H9 (cell line): ENCODE measurements around the gene STK11. TPM values are rescaled to one million over a fixed set of nuclear protein-coding genes. Genes with fewer than 3 reads are reported as not detected.

ENCODE experiments used
- DNase-seq: peaks from one replicate; pipeline ENCODE4 v3.0.0-alpha.2; 2017
- H2AFZ ChIP-seq: one replicate; pipeline ENCODE4 v1.6.1; 2013; ENCODE audit warnings: mild to moderate bottlenecking, low read length, control low read depth, moderate library complexity
- H2AK5ac ChIP-seq: 2 replicates; pipeline ENCODE4 v1.6.1; 2013; ENCODE audit warnings: low read length, control low read depth, mixed read lengths; ENCODE audit not compliant: insufficient read length
- H2BK120ac ChIP-seq: one replicate; pipeline ENCODE4 v1.6.1; 2013; ENCODE audit warnings: low read depth, mild to moderate bottlenecking, low read length, control low read depth, inconsistent platforms; ENCODE audit not compliant: poor library complexity, severe bottlenecking
- H2BK12ac ChIP-seq: 2 replicates; pipeline ENCODE4 v1.6.1; 2013; ENCODE audit warnings: low read length, control low read depth, mixed read lengths, low read depth; ENCODE audit not compliant: insufficient read length
- H2BK15ac ChIP-seq: 2 replicates; pipeline ENCODE4 v1.6.1; 2013; ENCODE audit warnings: low read depth, low read length, control low read depth
- H2BK20ac ChIP-seq: one replicate; pipeline ENCODE4 v1.6.1; 2013; ENCODE audit warnings: low read depth, mild to moderate bottlenecking, low read length, control low read depth, inconsistent platforms; ENCODE audit not compliant: poor library complexity, severe bottlenecking
- H2BK5ac ChIP-seq: 2 replicates; pipeline ENCODE4 v1.6.1; 2013; ENCODE audit warnings: low read length, control low read depth, mixed read lengths; ENCODE audit not compliant: insufficient read length
- H3K14ac ChIP-seq: 2 replicates; pipeline ENCODE4 v1.6.1; 2013; ENCODE audit warnings: low read length, control low read depth; ENCODE audit not compliant: insufficient read depth
- H3K18ac ChIP-seq: 2 replicates; pipeline ENCODE4 v1.6.1; 2013; ENCODE audit warnings: low read depth, mild to moderate bottlenecking, mixed read lengths, low read length, control low read depth; ENCODE audit not compliant: insufficient read length
- H3K23ac ChIP-seq: 2 replicates; pipeline ENCODE4 v1.6.1; 2013; ENCODE audit warnings: low read length, control low read depth, mixed read lengths, low read depth; ENCODE audit not compliant: insufficient read length
- H3K23me2 ChIP-seq: 2 replicates; pipeline ENCODE4 v1.6.1; 2013; ENCODE audit warnings: low read depth, mild to moderate bottlenecking, mixed read lengths, low read length, control low read depth; ENCODE audit not compliant: insufficient read length, poor library complexity, severe bottlenecking
- H3K27ac ChIP-seq: 2 replicates; pipeline ENCODE4 v1.5.1; 2013; ENCODE audit warnings: low read length, control low read depth, mixed read lengths, low read depth; ENCODE audit not compliant: insufficient read length
- H3K27me3 ChIP-seq: 2 replicates; pipeline ENCODE4 v1.6.1; 2013; ENCODE audit warnings: low read length, control low read depth, inconsistent platforms; ENCODE audit not compliant: insufficient read depth
- H3K4ac ChIP-seq: 2 replicates; pipeline ENCODE4 v1.6.1; 2013; ENCODE audit warnings: low read depth, mild to moderate bottlenecking, control low read depth, inconsistent platforms, low read length, moderate library complexity
- H3K4me1 ChIP-seq: 2 replicates; pipeline ENCODE4 v1.6.1; 2013; ENCODE audit warnings: low read length, control low read depth, inconsistent platforms; ENCODE audit not compliant: insufficient read depth
- H3K4me2 ChIP-seq: 2 replicates; pipeline ENCODE4 v1.6.1; 2013; ENCODE audit warnings: low read length, control low read depth, mixed read lengths; ENCODE audit not compliant: insufficient read length, insufficient read depth
- H3K56ac ChIP-seq: 2 replicates; pipeline ENCODE4 v1.6.1; 2013; ENCODE audit warnings: low read depth, mild to moderate bottlenecking, mixed read lengths, low read length, control low read depth; ENCODE audit not compliant: insufficient read length
- H3K79me1 ChIP-seq: 2 replicates; pipeline ENCODE4 v1.6.1; 2013; ENCODE audit warnings: low read depth, mild to moderate bottlenecking, moderate library complexity, low read length, control low read depth, inconsistent platforms; ENCODE audit not compliant: insufficient read depth, poor library complexity, severe bottlenecking
- H3K79me2 ChIP-seq: 2 replicates; pipeline ENCODE4 v1.6.1; 2013; ENCODE audit warnings: low read length, control low read depth, inconsistent platforms; ENCODE audit not compliant: insufficient read depth
- H3K9ac ChIP-seq: 2 replicates; pipeline ENCODE4 v1.6.1; 2013; ENCODE audit warnings: low read length, control low read depth, mixed read lengths; ENCODE audit not compliant: insufficient read length; ENCODE audit errors: extremely low read depth
- H3K9me3 ChIP-seq: one replicate; pipeline ENCODE4 v1.6.1; 2013; ENCODE audit warnings: low read depth, low read length, inconsistent platforms; ENCODE audit not compliant: control insufficient read depth
- H3T11ph ChIP-seq: one replicate; pipeline ENCODE4 v1.6.1; 2013; ENCODE audit warnings: mild to moderate bottlenecking, low read length, control low read depth, inconsistent platforms
- H4K20me1 ChIP-seq: one replicate; pipeline ENCODE4 v1.6.1; 2013; ENCODE audit not compliant: control insufficient read depth, insufficient read length, insufficient read depth
- H4K5ac ChIP-seq: 2 replicates; pipeline ENCODE4 v1.6.1; 2013; ENCODE audit warnings: low read depth, mild to moderate bottlenecking, mixed read lengths, low read length, control low read depth; ENCODE audit not compliant: insufficient read length
- H4K8ac ChIP-seq: replicated peaks from 2 replicates; pipeline ENCODE4 v1.6.1; 2013; ENCODE audit warnings: low read length, control low read depth, mixed read lengths, low read depth; ENCODE audit not compliant: insufficient read length
- H4K91ac ChIP-seq: 2 replicates; pipeline ENCODE4 v1.6.1; 2013; ENCODE audit warnings: low read depth, mild to moderate bottlenecking, moderate library complexity, mixed read lengths, low read length, control low read depth; ENCODE audit not compliant: insufficient read length
- H3K27ac Mint-ChIP-seq, 3 experiments: 2 replicates in 2 of 3; 3 replicates in 1 of 3; pipeline ENCODE4 v1.8.0; 2020 to 2021; ENCODE audit warnings: mixed read lengths in 3 of 3, mild to moderate bottlenecking in 1 of 3, moderate library complexity in 1 of 3
- H3K27me3 Mint-ChIP-seq: 2 replicates; pipeline ENCODE4 v1.8.0; 2021; ENCODE audit warnings: low read depth, mild to moderate bottlenecking, moderate library complexity, mixed read lengths
- H3K36me3 Mint-ChIP-seq, 3 experiments: 2 replicates in 2 of 3; 3 replicates in 1 of 3; pipeline ENCODE4 v1.8.0; 2020 to 2021; ENCODE audit warnings: low read depth in 3 of 3, mixed read lengths in 3 of 3; ENCODE audit not compliant: insufficient read depth in 1 of 3
- H3K4me1 Mint-ChIP-seq, 2 experiments: 2 replicates each; pipeline ENCODE4 v1.8.0; 2020; ENCODE audit warnings: mixed read lengths in 2 of 2
- H3K4me3 Mint-ChIP-seq, 2 experiments: 2 replicates in 1 of 2; 3 replicates in 1 of 2; pipeline ENCODE4 v1.8.0; 2020 to 2021; ENCODE audit warnings: mild to moderate bottlenecking in 2 of 2, mixed read lengths in 2 of 2, moderate library complexity in 1 of 2
- H3K9me3 Mint-ChIP-seq, 2 experiments: 2 replicates in 1 of 2; 3 replicates in 1 of 2; pipeline ENCODE4 v1.8.0; 2020; ENCODE audit warnings: mild to moderate bottlenecking in 2 of 2, mixed read lengths in 2 of 2, moderate library complexity in 1 of 2
- CTCF ChIP-seq: fragments of 200-600 bp; sonication (generic); conservative IDR thresholded peaks from 3 replicates; pipeline ENCODE4 v1.8.0; 2021; ENCODE audit warnings: antibody characterized with exemption, mild to moderate bottlenecking
- WGBS: extraction: QIAGEN DNeasy Blood & Tissue Kit; methylation state at CpG from one replicate; pipeline ENCODE4 v1.1.7; 2013; ENCODE audit warnings: missing lambda C conversion rate, low lambda C conversion rate, mixed read lengths; ENCODE audit not compliant: insufficient read length; ENCODE audit errors: extremely low coverage; 5-methylcytosine and 5-hydroxymethylcytosine counted together
- total RNA-seq: library from RNA; stranded (reverse); gene quantifications from 2 replicates; pipeline ENCODE4 v1.2.1, GENCODE V29; 2021

Gene STK11
- total RNA-seq, 1 experiment from 2014 or later = 74.3 TPM

GRCh38 chr19:1261798-1262622, 56.4 kb downstream of the STK11 start:
- no peak overlapping the region for H2AK5ac ChIP-seq
- H3K27ac ChIP-seq = no peak overlapping the region
- peak overlapping the region; percentile 83 to 96 (median 96); a peak in 5 of 7 replicates for H3K27ac Mint-ChIP-seq
- H2BK12ac ChIP-seq = no peak overlapping the region
- H3K4ac ChIP-seq = no peak overlapping the region
- no peak overlapping the region for H3T11ph ChIP-seq
- no peak overlapping the region for H2BK120ac ChIP-seq
- no peak overlapping the region for H4K5ac ChIP-seq
- 0 out of 2 replicates have a peak overlapping the region, but pooled peaks have one; percentile 9 for H2BK15ac ChIP-seq
- H3K36me3 Mint-ChIP-seq = peaks cover 7 to 30% (median 15%) of the 10 kb centered on the region in 3 experiments
- no peaks in the 10 kb centered on the region for H3K79me2 ChIP-seq
- no peaks in the 10 kb centered on the region for H3K27me3 ChIP-seq
- peak; percentile 5; the same call in 1 of the 3 replicates for TF ChIP-seq CTCF
- peaks cover under 1% of the 10 kb centered on the region; the same call in 1 of the 2 replicates for H3K27me3 Mint-ChIP-seq
- H3K4me1 ChIP-seq = peaks cover 4% of the 10 kb centered on the region; the same call in 1 of the 2 replicates
- no peak overlapping the region for H3K18ac ChIP-seq
- H3K4me3 Mint-ChIP-seq = peak overlapping the region; percentile 84 to 93
- no peaks in the 10 kb centered on the region for H4K20me1 ChIP-seq
- no peak overlapping the region for H4K8ac ChIP-seq
- H3K9ac ChIP-seq = peak overlapping the region; percentile 41
- peak overlapping the region; percentile 84 for H3K14ac ChIP-seq
- H2BK20ac ChIP-seq = no peak overlapping the region
- H3K9me3 Mint-ChIP-seq = no peaks in the 10 kb centered on the region; a peak in 1 of 5 replicates
- no peak overlapping the region for H2BK5ac ChIP-seq
- H2AFZ ChIP-seq = no peak overlapping the region
- H3K4me1 Mint-ChIP-seq = peaks cover 59 to 62% of the 10 kb centered on the region in 2 experiments
- no CpG with 5 or more reads among the region's 28 CpGs for WGBS
- no peak for DNase-seq
- peak overlapping the region; percentile 84 for H3K4me2 ChIP-seq
- peaks cover 23% of the 10 kb centered on the region for H3K23me2 ChIP-seq
- no peak overlapping the region for H3K23ac ChIP-seq
- H4K91ac ChIP-seq = no peak overlapping the region
- H3K79me1 ChIP-seq = no peaks in the 10 kb centered on the region
- no peaks in the 10 kb centered on the region for H3K9me3 ChIP-seq
- H3K56ac ChIP-seq = no peak overlapping the region
